GM12878 (cell line): ENCODE data around the gene B3GNT3. TPM values are rescaled to one million over a fixed set of nuclear protein-coding genes. Genes with fewer than 3 reads are reported as not detected.

Source experiments
- ATAC-seq: fragments of 200-7000 bp; cut with Tn5 transposase; 3 replicates; pipeline ENCODE4 v1.9.1; 2020; ENCODE audit warnings: mild to moderate bottlenecking, moderate library complexity
- BruUV-seq: library from RNA; stranded (reverse); fragments of 400-500 nt; replicated peaks from 2 replicates; lab custom pipeline; 2021; lab: Mats Ljungman, UMichigan
- CTCF ChIA-PET: fragments of 300-600 bp; sonication (Branson Sonifier 250); formaldehyde crosslinking; extraction: SDS; loops from one replicate; lab custom pipeline; 2021; ENCODE audit warnings: inconsistent platforms; lab: Yijun Ruan, JAX
- POLR2A ChIA-PET: fragments of 350-600 bp; formaldehyde crosslinking; extraction: SDS; loops from one replicate; lab custom pipeline; 2021; ENCODE audit warnings: inconsistent platforms; lab: Charles Lee
- RAD21 ChIA-PET: fragments of 300-600 bp; sonication (Branson Sonifier 250); formaldehyde crosslinking; loops from one replicate; lab custom pipeline; 2023; ENCODE audit warnings: antibody characterized with exemption; ENCODE audit not compliant: unreplicated experiment; lab: Charles Lee
- SMC1A ChIA-PET: fragments of 300-600 bp; sonication (Branson Sonifier 250); formaldehyde crosslinking; loops from one replicate; lab custom pipeline; 2023; ENCODE audit not compliant: unreplicated experiment, uncharacterized antibody; lab: Charles Lee
- DNase-seq: peaks from one replicate; pipeline ENCODE4 v3.0.0-alpha.2; 2011; ENCODE audit warnings: low read depth, low spot score
- FAIRE-seq: peaks from 3 replicates; lab custom pipeline; 2011; peaks lifted over from hg19 to GRCh38; lab: Jason Lieb, UNC
- H2AFZ ChIP-seq: 2 replicates; pipeline ENCODE4 v1.6.0; 2011; ENCODE audit warnings: low read depth, low read length, control low read depth; ENCODE audit not compliant: control insufficient read depth
- H3K27ac ChIP-seq: 2 replicates; pipeline ENCODE4 v1.5.1; 2011; ENCODE audit warnings: control low read depth; ENCODE audit not compliant: control insufficient read depth, insufficient read depth
- H3K27me3 ChIP-seq, 2 experiments: replicated peaks in 1 of 2; 2 replicates each; pipeline versions ENCODE4 v1.6.0 to v1.6.1; 2011; ENCODE audit warnings: low read length in 1 of 2; ENCODE audit not compliant: control insufficient read depth in 2 of 2, insufficient read depth in 2 of 2
- H3K36me3 ChIP-seq, 2 experiments: 2 replicates each; pipeline ENCODE4 v1.5.1; 2011; ENCODE audit warnings: low read length in 1 of 2; ENCODE audit not compliant: control insufficient read depth in 2 of 2, insufficient read depth in 2 of 2
- H3K4me1 ChIP-seq: 2 replicates; pipeline ENCODE4 v1.6.1; 2011; ENCODE audit warnings: mild to moderate bottlenecking, low read length, moderate library complexity, mixed read lengths; ENCODE audit not compliant: control insufficient read depth, insufficient read depth
- H3K4me2 ChIP-seq: 2 replicates; pipeline ENCODE4 v1.6.0; 2011; ENCODE audit warnings: control low read depth; ENCODE audit not compliant: control insufficient read depth, insufficient read depth
- H3K4me3 ChIP-seq: fragments of 200-600 bp; sonication (generic); 2 replicates; pipeline ENCODE4 v1.5.1; 2016
- H3K79me2 ChIP-seq: 2 replicates; pipeline ENCODE4 v1.6.0; 2011; ENCODE audit warnings: low read length; ENCODE audit not compliant: control insufficient read depth, insufficient read depth
- H3K9ac ChIP-seq: 2 replicates; pipeline ENCODE4 v1.8.0; 2011; ENCODE audit warnings: low read length, control low read depth, mixed read lengths; ENCODE audit not compliant: control insufficient read depth, insufficient read depth
- H3K9me3 ChIP-seq: replicated peaks from 3 replicates; pipeline ENCODE4 v1.5.1; 2011; ENCODE audit warnings: mild to moderate bottlenecking, low read length; ENCODE audit not compliant: control insufficient read depth, insufficient read depth
- H4K20me1 ChIP-seq: 2 replicates; pipeline ENCODE4 v1.6.0; 2011; ENCODE audit not compliant: control insufficient read depth, insufficient read depth
- ZBTB11 ChIP-seq: fragments of 450-650 bp; formaldehyde crosslinking; IDR thresholded peaks from 2 replicates; pipeline ENCODE4 v1.5.0; 2022; ENCODE audit warnings: mild to moderate bottlenecking, missing genetic modification characterization
- WGBS: methylation state at CpG from one replicate; pipeline ENCODE4 v1.1.6; 2016; ENCODE audit warnings: low lambda C conversion rate; ENCODE audit not compliant: insufficient replicate concordance, insufficient coverage; ENCODE audit errors: missing lambda C conversion rate; 5-methylcytosine and 5-hydroxymethylcytosine counted together
- in situ Hi-C: fragments of 300-500 bp; cut with MboI; formaldehyde crosslinking; loops from 9 replicates; pipeline ENCODE4 v1.14.3; 2018; ENCODE audit warnings: mixed read lengths
- intact Hi-C: fragments of 100-400 bp; cut with micrococcal nuclease; formaldehyde crosslinking; loops from one replicate; pipeline ENCODE4 v1.14.2; 2022; ENCODE audit not compliant: unreplicated experiment
- polyA plus RNA-seq, 11 experiments: library from polyadenylated mRNA; depleted of rRNA in 4 of 11; unstranded in 6 of 11; stranded (reverse) in 5 of 11; fragments of >200 nt; fragmentation: Nextera tagmentation in 4 of 11; fragmentation: Illumina TruSeq in 1 of 11; extraction: Ambion mirVana in 4 of 11; extraction: Trizol in 1 of 11; gene quantifications; 1 replicate in 1 of 11; 2 replicates in 10 of 11; pipeline versions ENCODE4 v1.2.1 to v1.2.3, GENCODE V29; 2011 to 2016; ENCODE audit warnings: inconsistent platforms in 2 of 11, missing spikeins in 2 of 11, low read depth in 1 of 11
- total RNA-seq, 4 experiments: library from RNA; depleted of rRNA in 3 of 4; stranded (reverse); fragments of >200 nt in 3 of 4; fragmentation: Illumina TruSeq in 1 of 4; extraction: Trizol in 1 of 4; gene quantifications; 2 replicates each; pipeline versions ENCODE4 v1.2.1 to v1.2.3, GENCODE V29; 2013 to 2021

B3GNT3 gene
- total and polyA plus RNA-seq, 10 of the 15 experiments (the other 5 are each of a cell fraction or from before 2014, with no cell fraction given), result not detected

GRCh38 chr19:17765069-17765618 lies 29.8 kb upstream of the B3GNT3 start:
- H3K4me2 ChIP-seq, result no peak overlapping the region
- H3K9ac ChIP-seq, result no peak overlapping the region
- H3K4me1 ChIP-seq, result peaks cover 7% of the 10 kb centered on the region; the same call in 1 of the 2 replicates
- H3K36me3 ChIP-seq, result peaks cover 6 to 16% of the 10 kb centered on the region in 2 experiments
- no TSS peak for BruUV-seq
- no peak overlapping the region for H3K27ac ChIP-seq
- FAIRE-seq, result no peak
- RAD21 ChIA-PET, result interaction anchor here (1.5 to 3.0 kb wide), 3 partner anchors 10 to 61 kb away, joined by 6 to 31 read pairs (median 21); no protein-coding TSS in a partner anchor
- in situ Hi-C loops, result no loop called here
- no peaks in the 10 kb centered on the region for H3K27me3 ChIP-seq
- POLR2A ChIA-PET, result no interaction called here
- no peak overlapping the region for H3K4me3 ChIP-seq
- H2AFZ ChIP-seq, result no peak overlapping the region
- no peak for TF ChIP-seq ZBTB11 (CRISPR knock-in tag)
- TF ChIP-seq, all 136 proteins: peak for 0
- SMC1A ChIA-PET, result interaction anchor here (1.0 to 4.1 kb wide), 2 partner anchors 60 to 167 kb away, joined by 4 to 39 read pairs; partner anchors contain the start of gene CCDC124
- no peaks in the 10 kb centered on the region; the same call in 1 of the 2 replicates for H3K79me2 ChIP-seq
- no peak for ATAC-seq
- intact Hi-C loops, result no loop called here
- H4K20me1 ChIP-seq, result no peaks in the 10 kb centered on the region
- CTCF ChIA-PET, result interaction anchor here (1.0 to 8.0 kb wide), 4 partner anchors 10 to 62 kb away, joined by 5 to 108 read pairs (median 10); no protein-coding TSS in a partner anchor
- DNase-seq, result no peak
- 36% methylated on average over 11 of the region's 12 CpGs for WGBS
- H3K9me3 ChIP-seq, result no peaks in the 10 kb centered on the region
